ENCODE data around the gene RAP2A. TPM values are rescaled to one million over a fixed set of nuclear protein-coding genes. Genes with fewer than 3 reads are reported as not detected.

RAP2A gene
- total and polyA plus RNA-seq, 10 of the 15 experiments (the other 5 are each of a cell fraction or from before 2014, with no cell fraction given): 3.5 to 35.1 (median 14.9) TPM

DNA sequence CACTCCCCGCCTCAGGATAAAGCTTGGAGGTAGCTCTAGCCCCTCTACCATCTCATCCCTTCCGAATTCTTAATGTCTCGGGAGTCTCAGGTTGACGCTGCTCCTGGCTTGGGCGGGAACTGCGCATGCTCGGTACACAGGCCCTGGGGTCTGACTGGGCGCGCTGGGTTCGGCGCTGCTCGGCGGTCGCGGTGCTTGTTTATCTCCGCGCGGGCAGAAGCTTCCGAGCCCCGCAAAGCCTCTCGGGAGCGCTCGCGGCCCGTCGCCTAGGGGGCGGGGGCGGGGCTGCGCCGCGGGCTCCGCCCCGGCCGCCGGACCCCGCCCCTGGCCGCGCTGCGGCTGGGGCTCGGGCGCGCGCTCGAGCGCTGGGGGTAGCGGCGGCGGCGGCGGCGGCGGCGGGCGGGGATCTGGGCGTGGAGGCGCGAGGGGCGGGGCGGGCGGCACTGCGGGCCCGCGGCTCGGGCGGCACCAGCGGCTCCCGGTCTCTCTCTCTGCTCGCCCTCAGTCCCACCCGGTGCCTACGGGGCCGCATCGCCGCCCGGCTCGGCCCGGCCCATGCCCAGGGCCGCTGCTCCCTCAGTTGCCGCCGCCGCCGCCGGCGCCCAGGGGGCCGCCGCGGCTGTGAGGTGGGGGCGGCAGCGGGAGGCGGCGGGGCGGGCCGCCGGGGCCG, at the start of gene RAP2A (continued):
- TF ChIP-seq, protein P1, sequence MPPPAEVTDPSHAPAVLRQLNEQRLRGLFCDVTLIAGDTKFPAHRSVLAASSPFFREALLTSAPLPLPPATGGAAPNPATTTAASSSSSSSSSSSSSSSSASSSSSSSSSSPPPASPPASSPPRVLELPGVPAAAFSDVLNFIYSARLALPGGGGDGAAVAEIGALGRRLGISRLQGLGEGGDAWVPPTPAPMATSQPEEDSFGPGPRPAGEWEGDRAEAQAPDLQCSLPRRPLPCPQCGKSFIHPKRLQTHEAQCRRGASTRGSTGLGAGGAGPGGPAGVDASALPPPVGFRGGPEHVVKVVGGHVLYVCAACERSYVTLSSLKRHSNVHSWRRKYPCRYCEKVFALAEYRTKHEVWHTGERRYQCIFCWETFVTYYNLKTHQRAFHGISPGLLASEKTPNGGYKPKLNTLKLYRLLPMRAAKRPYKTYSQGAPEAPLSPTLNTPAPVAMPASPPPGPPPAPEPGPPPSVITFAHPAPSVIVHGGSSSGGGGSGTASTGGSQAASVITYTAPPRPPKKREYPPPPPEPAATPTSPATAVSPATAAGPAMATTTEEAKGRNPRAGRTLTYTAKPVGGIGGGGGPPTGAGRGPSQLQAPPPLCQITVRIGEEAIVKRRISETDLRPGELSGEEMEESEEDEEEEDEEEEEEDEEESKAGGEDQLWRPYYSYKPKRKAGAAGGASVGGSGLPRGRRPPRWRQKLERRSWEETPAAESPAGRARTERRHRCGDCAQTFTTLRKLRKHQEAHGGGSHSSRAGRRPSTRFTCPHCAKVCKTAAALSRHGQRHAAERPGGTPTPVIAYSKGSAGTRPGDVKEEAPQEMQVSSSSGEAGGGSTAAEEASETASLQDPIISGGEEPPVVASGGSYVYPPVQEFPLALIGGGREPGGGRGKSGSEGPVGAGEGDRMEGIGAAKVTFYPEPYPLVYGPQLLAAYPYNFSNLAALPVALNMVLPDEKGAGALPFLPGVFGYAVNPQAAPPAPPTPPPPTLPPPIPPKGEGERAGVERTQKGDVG (CRISPR knock-in tag; IDR thresholded peaks at IDR 0.05): no peak
- TF ChIP-seq KLF5 (IDR thresholded peaks at IDR 0.05; ENCODE audit: partially characterized antibody): peak; percentile 85
- TF ChIP-seq, protein P2, sequence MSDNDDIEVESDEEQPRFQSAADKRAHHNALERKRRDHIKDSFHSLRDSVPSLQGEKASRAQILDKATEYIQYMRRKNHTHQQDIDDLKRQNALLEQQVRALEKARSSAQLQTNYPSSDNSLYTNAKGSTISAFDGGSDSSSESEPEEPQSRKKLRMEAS (IDR thresholded peaks at IDR 0.05; ENCODE audit: low read depth, low read length): no peak; the same call in 1 of the 2 replicates
- TF ChIP-seq SMC3 (IDR thresholded peaks at IDR 0.05; ENCODE audit: borderline replicate concordance, low read length): 0 out of 2 replicates have a peak, but pooled peaks have one; percentile 7
- TF ChIP-seq, protein P3, sequence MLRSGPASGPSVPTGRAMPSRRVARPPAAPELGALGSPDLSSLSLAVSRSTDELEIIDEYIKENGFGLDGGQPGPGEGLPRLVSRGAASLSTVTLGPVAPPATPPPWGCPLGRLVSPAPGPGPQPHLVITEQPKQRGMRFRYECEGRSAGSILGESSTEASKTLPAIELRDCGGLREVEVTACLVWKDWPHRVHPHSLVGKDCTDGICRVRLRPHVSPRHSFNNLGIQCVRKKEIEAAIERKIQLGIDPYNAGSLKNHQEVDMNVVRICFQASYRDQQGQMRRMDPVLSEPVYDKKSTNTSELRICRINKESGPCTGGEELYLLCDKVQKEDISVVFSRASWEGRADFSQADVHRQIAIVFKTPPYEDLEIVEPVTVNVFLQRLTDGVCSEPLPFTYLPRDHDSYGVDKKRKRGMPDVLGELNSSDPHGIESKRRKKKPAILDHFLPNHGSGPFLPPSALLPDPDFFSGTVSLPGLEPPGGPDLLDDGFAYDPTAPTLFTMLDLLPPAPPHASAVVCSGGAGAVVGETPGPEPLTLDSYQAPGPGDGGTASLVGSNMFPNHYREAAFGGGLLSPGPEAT (IDR thresholded peaks at IDR 0.05; ENCODE audit: low read depth): no peak
- 0 out of 2 replicates have a peak, but pooled peaks have one; percentile 10 for TF ChIP-seq TCF3 (IDR thresholded peaks at IDR 0.05; ENCODE audit: borderline replicate concordance, insufficient read depth, low read depth, low read length)

DNA sequence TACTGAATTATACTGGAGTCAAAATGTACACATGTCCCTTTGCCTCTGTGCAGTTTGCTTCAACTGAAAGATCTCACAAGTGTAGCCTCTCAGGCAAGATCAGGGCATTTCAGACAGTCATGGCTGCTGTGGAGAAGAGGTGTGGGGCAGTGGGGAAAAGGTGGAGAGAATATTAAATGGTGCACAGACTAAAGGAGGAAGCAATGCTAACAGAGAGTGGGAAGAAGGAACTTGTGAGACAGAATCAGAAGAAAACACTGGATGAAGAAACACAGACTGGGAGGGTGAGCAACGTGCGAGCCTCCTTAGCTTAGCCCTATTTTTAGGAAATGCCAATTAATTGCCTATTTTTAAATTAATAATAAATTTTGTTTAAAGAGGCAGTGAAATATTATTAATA, 49.6 kb upstream of the RAP2A start:
- Histone ChIP-seq H3K4me1 (ENCODE audit: control insufficient read depth, insufficient read depth, low read length) (no peaks in the 10 kb centered on the region), H3K79me2 (ENCODE audit: control insufficient read depth, insufficient read depth, low read length) (no peaks in the 10 kb centered on the region), H4K20me1 (ENCODE audit: control insufficient read depth, insufficient read depth) (no peaks in the 10 kb centered on the region), H3K4me3 (no peak overlapping the region), H3K9ac (ENCODE audit: control insufficient read depth, insufficient read depth, low read length) (no peak overlapping the region), H3K27ac (ENCODE audit: control insufficient read depth, insufficient read depth) (no peak overlapping the region), H3K27me3 (replicated peaks in 1 of 2; ENCODE audit: control insufficient read depth in 2 of 2, insufficient read depth in 2 of 2, low read length in 1 of 2) (no peaks in the 10 kb centered on the region), H2AFZ (ENCODE audit: control insufficient read depth, low read depth, low read length) (no peak overlapping the region), H3K9me3 (replicated peaks; ENCODE audit: control insufficient read depth, insufficient read depth, low read length) (no peaks in the 10 kb centered on the region), H3K36me3 (ENCODE audit: control insufficient read depth in 2 of 2, insufficient read depth in 2 of 2, low read length in 1 of 2) (no peaks in the 10 kb centered on the region), H3K4me2 (ENCODE audit: control insufficient read depth, insufficient read depth) (no peak overlapping the region)
- SMC1A ChIA-PET (ENCODE audit: uncharacterized antibody, unreplicated experiment): no interaction called here
- DNase-seq (ENCODE audit: low read depth, low spot score): no peak
- ATAC-seq: no peak
- in situ Hi-C loops (cut with MboI) (no loop called here), intact Hi-C loops (cut with micrococcal nuclease; ENCODE audit: unreplicated experiment) (no loop called here)
- 100% methylated on average over 2 of the region's 2 CpGs for WGBS (ENCODE audit: insufficient coverage, insufficient replicate concordance, low lambda C conversion rate, missing lambda C conversion rate)
- no peak for FAIRE-seq
- RAD21 ChIA-PET (ENCODE audit: unreplicated experiment): no interaction called here
- TF ChIP-seq KDM1A (IDR thresholded peaks at IDR 0.05; ENCODE audit: borderline replicate concordance): no peak
- no peak for TF ChIP-seq RELA (IDR thresholded peaks at IDR 0.05; ENCODE audit: borderline replicate concordance, partially characterized antibody)
- TF ChIP-seq, protein P4, sequence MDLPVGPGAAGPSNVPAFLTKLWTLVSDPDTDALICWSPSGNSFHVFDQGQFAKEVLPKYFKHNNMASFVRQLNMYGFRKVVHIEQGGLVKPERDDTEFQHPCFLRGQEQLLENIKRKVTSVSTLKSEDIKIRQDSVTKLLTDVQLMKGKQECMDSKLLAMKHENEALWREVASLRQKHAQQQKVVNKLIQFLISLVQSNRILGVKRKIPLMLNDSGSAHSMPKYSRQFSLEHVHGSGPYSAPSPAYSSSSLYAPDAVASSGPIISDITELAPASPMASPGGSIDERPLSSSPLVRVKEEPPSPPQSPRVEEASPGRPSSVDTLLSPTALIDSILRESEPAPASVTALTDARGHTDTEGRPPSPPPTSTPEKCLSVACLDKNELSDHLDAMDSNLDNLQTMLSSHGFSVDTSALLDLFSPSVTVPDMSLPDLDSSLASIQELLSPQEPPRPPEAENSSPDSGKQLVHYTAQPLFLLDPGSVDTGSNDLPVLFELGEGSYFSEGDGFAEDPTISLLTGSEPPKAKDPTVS (IDR thresholded peaks at IDR 0.05; ENCODE audit: low read depth, low read length): no peak
- TF ChIP-seq SIX5 (IDR thresholded peaks at IDR 0.05; ENCODE audit: low read depth, low read length, severe bottlenecking): no peak
- TF ChIP-seq POLR2AphosphoS5 (IDR thresholded peaks at IDR 0.05; ENCODE audit: low read length): no peak
- TF ChIP-seq, protein P5, sequence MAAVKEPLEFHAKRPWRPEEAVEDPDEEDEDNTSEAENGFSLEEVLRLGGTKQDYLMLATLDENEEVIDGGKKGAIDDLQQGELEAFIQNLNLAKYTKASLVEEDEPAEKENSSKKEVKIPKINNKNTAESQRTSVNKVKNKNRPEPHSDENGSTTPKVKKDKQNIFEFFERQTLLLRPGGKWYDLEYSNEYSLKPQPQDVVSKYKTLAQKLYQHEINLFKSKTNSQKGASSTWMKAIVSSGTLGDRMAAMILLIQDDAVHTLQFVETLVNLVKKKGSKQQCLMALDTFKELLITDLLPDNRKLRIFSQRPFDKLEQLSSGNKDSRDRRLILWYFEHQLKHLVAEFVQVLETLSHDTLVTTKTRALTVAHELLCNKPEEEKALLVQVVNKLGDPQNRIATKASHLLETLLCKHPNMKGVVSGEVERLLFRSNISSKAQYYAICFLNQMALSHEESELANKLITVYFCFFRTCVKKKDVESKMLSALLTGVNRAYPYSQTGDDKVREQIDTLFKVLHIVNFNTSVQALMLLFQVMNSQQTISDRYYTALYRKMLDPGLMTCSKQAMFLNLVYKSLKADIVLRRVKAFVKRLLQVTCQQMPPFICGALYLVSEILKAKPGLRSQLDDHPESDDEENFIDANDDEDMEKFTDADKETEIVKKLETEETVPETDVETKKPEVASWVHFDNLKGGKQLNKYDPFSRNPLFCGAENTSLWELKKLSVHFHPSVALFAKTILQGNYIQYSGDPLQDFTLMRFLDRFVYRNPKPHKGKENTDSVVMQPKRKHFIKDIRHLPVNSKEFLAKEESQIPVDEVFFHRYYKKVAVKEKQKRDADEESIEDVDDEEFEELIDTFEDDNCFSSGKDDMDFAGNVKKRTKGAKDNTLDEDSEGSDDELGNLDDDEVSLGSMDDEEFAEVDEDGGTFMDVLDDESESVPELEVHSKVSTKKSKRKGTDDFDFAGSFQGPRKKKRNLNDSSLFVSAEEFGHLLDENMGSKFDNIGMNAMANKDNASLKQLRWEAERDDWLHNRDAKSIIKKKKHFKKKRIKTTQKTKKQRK (IDR thresholded peaks at IDR 0.05; ENCODE audit: low read depth, low read length): no peak
- BruUV-seq (replicated peaks): no TSS peak
- POLR2A ChIA-PET: no interaction called here
- CTCF ChIA-PET: no interaction called here
